GM12891 (cell line): Measurements from ENCODE around the gene SMIM44.

Source experiments
- POLR2A ChIP-seq: IDR thresholded peaks from 2 replicates; pipeline ENCODE4 v1.6.1; 2011; ENCODE audit warnings: low read depth, low read length, control low read depth
- POLR2AphosphoS5 ChIP-seq: IDR thresholded peaks from 2 replicates; pipeline ENCODE4 v1.6.1; 2011; ENCODE audit warnings: low read depth, low read length, control low read depth
- POU2F2 ChIP-seq: IDR thresholded peaks from 2 replicates; pipeline ENCODE4 v1.6.1; 2011; ENCODE audit warnings: low read depth, mild to moderate bottlenecking, control low read depth, low read length, moderate library complexity
- TAF1 ChIP-seq: IDR thresholded peaks from 2 replicates; pipeline ENCODE4 v1.6.1; 2011; ENCODE audit warnings: low read depth, low read length, control low read depth

GRCh38 chr19:3515891-3516422, 32.7 kb upstream of the SMIM44 start:
- no peak for TF ChIP-seq POLR2AphosphoS5
- no peak for TF ChIP-seq POLR2A
- TF ChIP-seq TAF1: no peak
- TF ChIP-seq POU2F2: no peak
